Measurements from ENCODE around the gene GKN1. TPM values are rescaled to one million over a fixed set of nuclear protein-coding genes. Genes with fewer than 3 reads are reported as not detected.
"Not testable (repeated sequence)": the region's sequence is repeated elsewhere in the genome, so short reads cannot be mapped to it uniquely, and the experiment has no call there.

The GKN1 gene
- total RNA-seq, 1 experiment from 2014 or later = not detected

DNA sequence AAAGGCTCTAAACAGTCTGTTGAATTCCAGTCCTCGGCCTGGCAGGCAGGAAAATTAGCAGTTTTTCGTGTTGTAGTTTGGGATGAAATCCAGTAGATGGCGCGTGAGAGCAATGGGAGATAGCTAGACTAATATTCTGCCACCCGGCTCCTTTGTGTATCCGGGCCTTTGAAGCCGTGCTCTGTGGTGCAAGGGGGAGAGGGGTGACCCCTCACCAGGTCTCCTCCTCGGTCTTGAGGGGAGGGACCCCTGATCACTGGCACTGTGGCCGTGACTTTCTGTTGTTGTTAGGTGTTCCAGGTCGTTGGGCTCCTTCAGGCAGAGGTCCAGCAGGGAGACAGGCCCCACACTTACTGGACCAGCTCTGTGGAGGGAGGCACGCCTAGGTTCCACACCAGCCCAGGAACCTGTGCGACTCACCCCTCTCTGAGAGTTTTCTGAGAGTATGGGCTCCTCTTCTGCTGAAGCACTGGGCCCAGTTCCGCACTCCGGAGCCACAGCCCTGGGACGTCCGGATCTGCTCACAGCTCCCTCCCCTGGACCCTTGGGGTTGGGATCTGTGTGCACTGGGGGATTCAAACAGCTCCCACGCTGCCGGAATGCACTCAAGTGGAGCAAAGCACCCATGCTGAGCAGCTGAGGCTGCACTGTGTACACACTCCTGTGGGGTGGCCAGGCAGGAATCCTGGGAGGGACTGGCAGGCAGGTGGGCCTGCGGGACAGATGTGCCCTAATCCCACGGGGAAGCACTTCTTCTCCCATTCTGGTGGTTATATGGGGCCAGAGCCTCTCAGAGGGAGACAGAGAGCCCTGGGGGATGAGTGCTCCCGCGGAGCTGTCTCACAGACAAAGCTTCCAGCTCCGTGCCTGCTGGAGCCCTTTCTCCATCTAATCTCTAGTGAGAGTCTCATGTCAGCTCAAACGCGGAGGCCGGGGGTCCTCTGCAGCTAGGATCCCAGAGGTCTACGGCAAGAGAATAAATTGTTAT, 30.6 kb upstream of the GKN1 start:
- Histone ChIP-seq H3K27me3 (ENCODE audit: control insufficient read depth, insufficient read depth, low read length) (no peaks in the 10 kb centered on the region), H3K4me3 (ENCODE audit: insufficient read depth, low read depth, low read length) (peak overlapping the region; percentile 68), H3K36me3 (replicated peaks; ENCODE audit: control insufficient read depth, insufficient read depth, low read length) (no peaks in the 10 kb centered on the region)
- DNase-seq = peak; percentile 66

DNA sequence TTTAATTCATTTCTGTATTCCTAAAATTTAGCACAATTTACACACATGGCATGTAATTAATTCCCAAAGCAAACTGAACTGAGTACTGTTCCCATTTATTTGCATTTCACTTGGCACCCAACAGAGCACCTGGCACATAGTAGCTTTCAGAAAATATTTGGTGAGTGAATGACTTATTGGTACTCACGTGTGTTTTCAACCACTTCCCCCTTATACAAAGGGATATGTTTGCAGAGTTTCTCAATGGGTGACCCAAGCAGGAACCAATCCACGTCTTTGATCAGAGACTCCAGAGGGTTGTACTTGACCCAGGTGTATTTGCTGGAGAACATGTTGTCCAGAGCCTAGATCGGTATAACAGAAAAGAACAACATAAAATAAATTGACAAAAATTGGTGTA, 28.3 kb upstream of the GKN1 start:
- DNase-seq = no peak
- Histone ChIP-seq H3K27me3 (ENCODE audit: control insufficient read depth, insufficient read depth, low read length) (no peaks in the 10 kb centered on the region), H3K36me3 (replicated peaks; ENCODE audit: control insufficient read depth, insufficient read depth, low read length) (no peaks in the 10 kb centered on the region), H3K4me3 (ENCODE audit: insufficient read depth, low read depth, low read length) (no peak overlapping the region)

DNA sequence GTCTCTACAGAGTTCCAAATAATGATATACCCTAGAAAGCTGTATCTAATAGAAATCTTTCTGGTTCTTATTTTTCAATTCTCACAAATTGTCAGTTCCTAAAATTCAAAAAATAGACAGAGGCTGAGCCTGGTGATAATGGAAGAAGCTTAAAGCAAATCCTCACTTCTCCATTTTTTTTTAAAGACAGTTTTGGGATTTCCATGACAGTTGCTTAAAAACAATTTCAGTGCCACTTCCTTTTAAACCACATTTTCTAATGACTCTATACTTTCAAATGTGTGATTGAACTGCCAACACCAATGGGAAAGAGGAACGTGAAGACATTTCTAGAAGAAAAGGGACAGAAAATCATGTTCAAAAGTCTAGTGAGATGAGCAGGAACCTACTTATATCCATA, 25.7 kb upstream of the GKN1 start:
- Histone ChIP-seq H3K27me3 (ENCODE audit: control insufficient read depth, insufficient read depth, low read length) (no peaks in the 10 kb centered on the region), H3K4me3 (ENCODE audit: insufficient read depth, low read depth, low read length) (no peak overlapping the region), H3K36me3 (replicated peaks; ENCODE audit: control insufficient read depth, insufficient read depth, low read length) (no peaks in the 10 kb centered on the region)
- no peak for DNase-seq

DNA sequence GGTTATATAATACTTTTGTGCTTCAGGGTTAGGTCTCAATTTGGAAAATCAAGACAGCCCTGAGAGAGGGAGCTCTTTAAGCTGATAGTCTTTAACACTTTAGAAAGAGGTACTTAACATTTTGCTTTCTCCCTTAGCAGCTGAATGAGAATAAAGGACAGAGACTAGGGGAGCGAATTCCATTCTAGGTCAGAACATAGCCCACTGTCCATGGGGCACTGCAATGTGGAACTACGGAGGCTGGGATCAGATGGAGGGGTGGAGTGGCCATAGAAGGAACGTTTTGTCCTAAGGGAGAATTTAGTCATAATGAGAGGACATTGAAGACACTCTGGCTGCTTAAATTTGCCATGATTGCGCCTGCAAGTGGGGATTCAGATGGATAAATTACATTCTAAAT, 22.5 kb upstream of the GKN1 start:
- no peaks in the 10 kb centered on the region for H3K27me3 ChIP-seq (ENCODE audit: control insufficient read depth, insufficient read depth, low read length)
- no peak for DNase-seq
- no peak overlapping the region for H3K4me3 ChIP-seq (ENCODE audit: insufficient read depth, low read depth, low read length)
- H3K36me3 ChIP-seq (replicated peaks; ENCODE audit: control insufficient read depth, insufficient read depth, low read length) = no peaks in the 10 kb centered on the region

DNA sequence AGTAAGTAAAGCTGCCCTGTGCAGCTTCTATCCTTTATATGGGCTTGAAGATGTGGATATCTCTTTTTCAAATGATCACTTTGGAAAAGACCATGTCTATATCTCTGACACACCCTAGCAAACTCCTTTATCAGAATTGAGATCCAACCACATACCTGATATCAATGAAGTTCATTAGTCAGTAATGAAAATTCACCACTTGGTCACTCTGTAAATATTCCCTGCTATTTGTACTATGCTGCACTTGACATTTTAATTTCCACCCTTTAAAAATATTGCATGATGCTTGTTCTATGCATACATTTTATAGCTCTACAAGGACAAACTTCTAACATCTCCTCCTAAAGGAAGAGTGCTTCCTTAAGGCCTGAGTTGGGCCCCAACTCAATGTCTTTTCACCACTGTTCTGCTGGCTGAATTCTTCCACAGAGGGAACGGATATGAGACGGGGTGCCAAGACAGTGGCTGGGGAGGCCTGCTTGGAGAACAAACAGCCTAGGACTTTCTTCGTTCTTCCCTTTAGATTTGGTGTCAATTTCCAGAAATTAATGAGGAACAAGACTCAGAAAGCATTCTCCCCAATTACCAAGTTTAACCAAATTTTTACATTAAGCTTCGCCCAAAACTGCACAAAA, 21.4 kb upstream of the GKN1 start, which contains the start of gene GKN2:
GKN2 (minus strand) TSS at position 7 of the 635 bp plus-strand sequence. CDS start 32 bp downstream, outside the sequence.
- no peak for DNase-seq
- Histone ChIP-seq H3K36me3 (replicated peaks; ENCODE audit: control insufficient read depth, insufficient read depth, low read length) (no peaks in the 10 kb centered on the region), H3K27me3 (ENCODE audit: control insufficient read depth, insufficient read depth, low read length) (no peaks in the 10 kb centered on the region), H3K4me3 (ENCODE audit: insufficient read depth, low read depth, low read length) (no peak within 1 kb of the TSS)

DNA sequence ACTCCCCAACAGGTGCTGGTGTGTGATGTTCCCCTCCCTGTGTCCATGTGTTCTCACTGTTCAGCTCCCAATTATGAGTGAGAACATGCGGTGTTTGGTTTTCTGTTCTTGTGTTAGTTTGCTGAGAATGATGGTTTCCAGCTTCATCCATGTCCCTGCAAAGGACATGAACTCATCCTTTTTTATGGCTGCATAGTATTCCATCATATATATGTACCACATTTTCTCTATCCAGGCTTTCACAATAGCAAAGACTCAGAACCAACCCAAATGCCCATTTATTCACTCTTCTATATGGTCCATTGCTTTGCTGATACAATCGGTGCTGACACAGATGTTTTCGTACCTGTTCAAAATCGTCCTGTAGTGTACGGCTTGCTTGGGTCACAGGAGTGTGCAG, 19.0 kb upstream of the GKN1 start:
- H3K36me3 ChIP-seq (replicated peaks; ENCODE audit: control insufficient read depth, insufficient read depth, low read length); DNase-seq; H3K27me3 ChIP-seq (ENCODE audit: control insufficient read depth, insufficient read depth, low read length); H3K4me3 ChIP-seq (ENCODE audit: insufficient read depth, low read depth, low read length): not testable (repeated sequence)

DNA sequence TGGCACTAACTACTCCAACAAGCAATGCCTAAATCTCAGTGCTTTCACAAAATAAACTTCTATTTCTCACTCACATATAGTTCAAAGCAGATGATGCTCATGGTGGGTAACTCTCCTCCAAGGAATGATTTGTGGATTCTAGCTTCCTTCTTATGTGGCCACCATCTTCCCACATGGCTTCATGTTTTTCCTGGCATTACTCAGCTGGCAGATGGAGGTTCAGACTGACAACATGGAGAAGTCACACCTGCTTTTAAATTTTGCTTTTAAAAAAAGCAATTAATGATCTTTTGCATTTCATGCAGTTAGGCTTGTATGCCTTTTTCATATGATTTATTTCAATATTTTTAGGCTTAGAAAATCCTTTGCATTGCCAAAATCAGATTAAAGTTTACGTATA, 15.4 kb upstream of the GKN1 start:
- Histone ChIP-seq H3K4me3 (ENCODE audit: insufficient read depth, low read depth, low read length) (no peak overlapping the region), H3K36me3 (replicated peaks; ENCODE audit: control insufficient read depth, insufficient read depth, low read length) (no peaks in the 10 kb centered on the region), H3K27me3 (ENCODE audit: control insufficient read depth, insufficient read depth, low read length) (no peaks in the 10 kb centered on the region)
- DNase-seq = no peak

DNA sequence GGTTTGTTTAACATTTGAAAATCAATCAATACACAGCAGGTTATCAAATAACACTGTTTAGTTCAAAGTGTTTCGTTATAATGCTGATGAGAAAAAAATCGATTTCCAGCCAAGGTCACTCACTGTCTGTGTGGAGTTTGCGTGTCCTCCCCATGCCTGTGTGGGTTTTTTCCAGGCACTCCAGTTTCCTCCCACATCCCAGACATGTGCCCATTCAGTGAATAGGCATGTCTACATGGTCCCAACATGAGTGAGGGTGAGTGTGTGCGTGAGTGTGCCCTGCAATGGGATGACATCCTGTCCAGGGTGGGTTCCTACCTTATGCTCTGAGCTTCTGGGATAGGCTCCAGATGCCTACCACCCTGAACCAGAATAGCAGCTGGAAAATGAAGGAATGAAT, 13.1 kb upstream of the GKN1 start:
- no peaks in the 10 kb centered on the region for H3K36me3 ChIP-seq (replicated peaks; ENCODE audit: control insufficient read depth, insufficient read depth, low read length)
- no peak for DNase-seq
- no peaks in the 10 kb centered on the region for H3K27me3 ChIP-seq (ENCODE audit: control insufficient read depth, insufficient read depth, low read length)
- no peak overlapping the region for H3K4me3 ChIP-seq (ENCODE audit: insufficient read depth, low read depth, low read length)

DNA sequence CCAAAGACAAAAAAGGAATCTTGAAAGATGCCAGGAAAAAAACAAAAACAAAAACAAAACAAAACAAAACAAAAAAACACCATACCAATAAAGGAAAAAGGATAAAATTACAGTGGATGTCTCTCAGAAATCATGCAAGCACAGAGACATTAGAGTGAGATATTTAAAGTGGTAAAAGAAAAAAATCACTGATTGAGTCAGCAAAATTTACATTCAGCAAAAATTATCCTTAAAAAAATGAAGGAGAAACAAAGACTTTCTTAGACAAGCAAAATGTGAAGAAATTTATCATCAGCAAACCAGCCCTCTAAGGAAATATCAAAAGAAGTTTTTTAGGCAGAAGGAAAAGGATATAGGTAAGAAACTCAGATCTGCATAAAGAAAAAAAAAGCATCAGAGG, 10.2 kb upstream of the GKN1 start:
- DNase-seq = no peak
- H3K27me3 ChIP-seq (ENCODE audit: control insufficient read depth, insufficient read depth, low read length) = no peaks in the 10 kb centered on the region
- H3K36me3 ChIP-seq (replicated peaks; ENCODE audit: control insufficient read depth, insufficient read depth, low read length) = no peaks in the 10 kb centered on the region
- no peak overlapping the region for H3K4me3 ChIP-seq (ENCODE audit: insufficient read depth, low read depth, low read length)

DNA sequence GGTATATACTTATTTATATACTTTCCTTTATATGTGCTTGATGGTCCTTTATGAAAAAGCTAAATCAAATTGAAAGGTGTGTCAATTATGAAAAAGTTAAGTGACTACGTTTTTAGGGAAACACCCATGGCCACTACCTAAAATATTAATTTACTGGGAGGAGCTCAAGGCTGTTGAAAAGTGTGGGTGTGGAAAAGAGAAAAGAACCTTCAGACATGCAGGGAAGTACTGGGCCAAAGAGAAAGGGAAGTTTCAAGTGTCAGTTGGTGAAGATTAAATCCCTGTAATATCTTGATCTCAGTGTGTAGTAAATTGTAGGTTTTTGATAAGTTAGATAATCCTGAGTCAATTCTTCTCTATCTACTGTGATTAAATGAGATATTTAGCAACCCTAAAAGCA, 6.2 kb upstream of the GKN1 start:
- no peak for DNase-seq
- Histone ChIP-seq H3K36me3 (replicated peaks; ENCODE audit: control insufficient read depth, insufficient read depth, low read length) (no peaks in the 10 kb centered on the region), H3K4me3 (ENCODE audit: insufficient read depth, low read depth, low read length) (no peak overlapping the region), H3K27me3 (ENCODE audit: control insufficient read depth, insufficient read depth, low read length) (no peaks in the 10 kb centered on the region)

DNA sequence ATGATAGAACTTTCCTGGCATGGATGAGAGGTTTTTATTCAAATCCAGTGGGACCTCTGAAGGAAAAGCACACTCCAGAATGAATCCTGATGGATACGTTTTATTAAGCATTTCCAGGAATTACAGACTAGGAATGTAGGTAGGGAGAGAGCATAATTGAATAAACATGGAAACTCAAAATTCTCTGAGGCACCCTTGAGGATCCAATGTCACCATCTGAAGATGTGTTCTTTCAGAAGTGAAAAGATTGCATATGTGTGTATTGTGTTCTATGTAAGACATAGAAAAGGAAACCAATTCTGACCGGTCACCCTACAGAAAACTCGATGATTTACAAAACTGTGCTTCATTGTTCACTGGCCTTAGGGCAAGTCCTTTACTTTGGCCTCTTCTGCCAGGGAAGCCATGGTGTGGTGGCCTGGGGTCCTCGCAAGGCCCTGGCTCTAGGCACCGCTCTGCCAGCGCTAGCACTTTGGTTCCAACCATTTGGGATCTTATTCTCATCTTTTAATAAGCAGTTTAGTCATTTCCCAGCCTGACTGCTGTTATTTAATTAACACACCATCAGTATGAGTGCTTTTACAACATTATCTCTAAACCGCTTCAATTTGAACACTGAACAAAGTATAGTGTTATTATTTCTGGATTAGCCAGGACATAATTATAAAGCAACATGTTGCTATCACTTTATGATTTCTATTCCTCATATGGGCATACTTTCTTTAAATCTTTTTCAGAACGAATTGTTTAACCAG, 4.5 kb upstream of the GKN1 start:
- Histone ChIP-seq H3K4me3 (ENCODE audit: insufficient read depth, low read depth, low read length) (no peak overlapping the region), H3K27me3 (ENCODE audit: control insufficient read depth, insufficient read depth, low read length) (no peaks in the 10 kb centered on the region), H3K36me3 (replicated peaks; ENCODE audit: control insufficient read depth, insufficient read depth, low read length) (no peaks in the 10 kb centered on the region)
- no peak for DNase-seq

DNA sequence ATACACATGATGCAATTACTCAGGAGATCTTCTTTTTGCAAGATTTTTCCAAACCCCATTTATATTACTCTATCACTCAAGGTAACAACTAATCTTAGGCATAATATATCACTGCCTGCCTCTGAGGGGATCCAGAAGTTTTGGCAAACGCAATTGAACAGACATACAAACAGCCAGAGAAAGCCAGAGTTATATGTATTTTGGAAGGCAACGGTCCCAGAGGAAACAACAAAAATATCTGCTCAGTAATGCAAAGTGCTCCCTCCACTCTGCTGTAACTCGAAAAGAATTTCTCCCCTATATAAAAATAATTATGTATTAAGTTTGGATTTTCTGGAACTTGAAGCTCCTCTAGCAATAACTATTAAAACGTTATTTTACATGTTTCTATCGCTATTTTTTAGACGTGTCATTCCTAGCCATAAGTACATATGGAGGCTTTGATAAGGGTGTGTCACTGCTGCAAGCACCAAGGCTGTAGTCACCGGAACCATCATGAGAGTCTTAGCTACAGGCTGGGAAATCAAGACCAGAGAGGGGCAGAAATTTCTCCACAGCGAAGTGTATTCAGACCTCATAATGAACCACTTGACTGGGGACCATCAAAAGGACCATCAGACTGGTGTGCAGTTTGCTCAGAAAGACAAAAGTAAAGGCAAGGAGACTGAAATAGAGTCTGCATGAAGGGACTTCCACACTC, 3.7 kb upstream of the GKN1 start:
- Histone ChIP-seq H3K4me3 (ENCODE audit: insufficient read depth, low read depth, low read length) (no peak overlapping the region), H3K27me3 (ENCODE audit: control insufficient read depth, insufficient read depth, low read length) (no peaks in the 10 kb centered on the region), H3K36me3 (replicated peaks; ENCODE audit: control insufficient read depth, insufficient read depth, low read length) (no peaks in the 10 kb centered on the region)
- DNase-seq = no peak

DNA sequence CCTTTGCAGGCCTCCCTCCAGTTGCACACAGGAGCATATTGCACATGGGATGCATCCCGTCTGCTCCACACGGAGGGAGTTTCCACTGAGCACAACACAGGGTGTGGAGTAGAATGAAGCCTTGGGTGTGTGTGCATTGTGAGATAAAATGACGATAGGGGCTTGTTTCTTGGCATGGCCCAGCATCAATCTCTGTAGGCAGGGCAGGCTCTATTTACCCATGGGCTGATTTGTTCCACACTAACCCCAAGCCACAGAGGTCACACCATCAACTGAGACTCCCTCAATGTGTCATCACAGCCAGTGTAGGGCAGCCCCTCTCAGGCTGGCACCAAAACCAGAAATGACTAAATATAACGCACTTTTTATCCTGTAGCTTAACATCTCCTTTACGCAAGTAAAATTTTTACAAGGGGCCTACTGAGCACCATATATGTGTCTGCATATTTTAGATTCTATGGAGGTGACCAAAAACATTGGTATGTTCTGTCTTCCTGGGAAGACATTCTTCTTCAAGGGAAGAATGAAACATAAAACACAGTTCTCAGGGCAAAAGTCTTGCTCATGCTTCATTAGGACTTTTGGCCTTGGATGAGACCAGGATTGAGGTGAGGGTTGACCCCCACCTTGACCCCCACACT, 2.7 kb upstream of the GKN1 start:
- Histone ChIP-seq H3K4me3 (ENCODE audit: insufficient read depth, low read depth, low read length) (no peak overlapping the region), H3K36me3 (replicated peaks; ENCODE audit: control insufficient read depth, insufficient read depth, low read length) (no peaks in the 10 kb centered on the region), H3K27me3 (ENCODE audit: control insufficient read depth, insufficient read depth, low read length) (no peaks in the 10 kb centered on the region)
- DNase-seq = no peak
